H7 (cell line): ENCODE data around the gene NDUFB8. TPM values are rescaled to one million over a fixed set of nuclear protein-coding genes. Genes with fewer than 3 reads are reported as not detected.

Experiments used
- DNase-seq: peaks from one replicate; pipeline ENCODE4 v3.0.0; 2012
- H3K27me3 ChIP-seq: 2 replicates; pipeline ENCODE4 v1.6.0; 2011; ENCODE audit warnings: mild to moderate bottlenecking, low read length; ENCODE audit not compliant: control insufficient read depth, insufficient read depth
- H3K36me3 ChIP-seq: replicated peaks from 2 replicates; pipeline ENCODE4 v1.5.1; 2011; ENCODE audit warnings: low read length; ENCODE audit not compliant: control insufficient read depth, insufficient read depth
- H3K4me3 ChIP-seq: 2 replicates; pipeline ENCODE4 v1.5.1; 2011; ENCODE audit warnings: low read depth, mild to moderate bottlenecking, control low read depth, low read length, moderate library complexity; ENCODE audit not compliant: insufficient read depth
- total RNA-seq: library from RNA; depleted of rRNA; stranded (reverse); fragments of >200 nt; shearing (Covaris generic); gene quantifications from 2 replicates; pipeline ENCODE4 v1.2.3, GENCODE V29; 2014

The NDUFB8 gene
- total RNA-seq, 1 experiment from 2014 or later, result 206 TPM

- Histone ChIP-seq H3K27me3 (peaks cover 6% of the 10 kb centered on the region; the same call in 1 of the 2 replicates), H3K36me3 (no peaks in the 10 kb centered on the region), H3K4me3 (no peak overlapping the region)
- DNase-seq, result no peak
Measured at GRCh38 chr10:100506596-100507356, 22.9 kb downstream of the NDUFB8 start.

GRCh38 chr10:100505164-100505563 lies 24.5 kb downstream of the NDUFB8 start:
- peaks cover 6% of the 10 kb centered on the region; the same call in 1 of the 2 replicates for H3K27me3 ChIP-seq

GRCh38 chr10:100504096-100504495 lies 25.6 kb downstream of the NDUFB8 start:
- no peak overlapping the region for H3K4me3 ChIP-seq
- no peak for DNase-seq
- peaks cover 6% of the 10 kb centered on the region; the same call in 1 of the 2 replicates for H3K27me3 ChIP-seq
- H3K36me3 ChIP-seq, result no peaks in the 10 kb centered on the region

More at GRCh38 chr10:100505164-100505563, 24.5 kb downstream of the NDUFB8 start:
- DNase-seq, result no peak
- Histone ChIP-seq H3K36me3 (no peaks in the 10 kb centered on the region), H3K4me3 (no peak overlapping the region)

- Histone ChIP-seq H3K27me3 (peaks cover 8% of the 10 kb centered on the region; the same call in 1 of the 2 replicates), H3K36me3 (no peaks in the 10 kb centered on the region), H3K4me3 (no peak overlapping the region)
- no peak for DNase-seq
Measured at GRCh38 chr10:100502926-100503494, 26.7 kb downstream of the NDUFB8 start.

- H3K36me3 ChIP-seq, result no peaks in the 10 kb centered on the region
- H3K27me3 ChIP-seq, result peaks cover 15% of the 10 kb centered on the region; the same call in 1 of the 2 replicates
- H3K4me3 ChIP-seq, result no peak overlapping the region
- no peak for DNase-seq
Measured at GRCh38 chr10:100501423-100501822, 28.2 kb downstream of the NDUFB8 start.

GRCh38 chr10:100498059-100498458 lies 31.6 kb downstream of the NDUFB8 start:
- H3K4me3 ChIP-seq, result no peak overlapping the region
- no peaks in the 10 kb centered on the region for H3K36me3 ChIP-seq
- no peak for DNase-seq
- peaks cover 29% of the 10 kb centered on the region; the same call in 1 of the 2 replicates for H3K27me3 ChIP-seq

- no peak overlapping the region for H3K4me3 ChIP-seq
- no peak for DNase-seq
- peaks cover 29% of the 10 kb centered on the region; the same call in 1 of the 2 replicates for H3K27me3 ChIP-seq
- H3K36me3 ChIP-seq, result no peaks in the 10 kb centered on the region
Measured at GRCh38 chr10:100496567-100496966, 33.1 kb downstream of the NDUFB8 start.

GRCh38 chr10:100490531-100490930 lies 39.1 kb downstream of the NDUFB8 start:
- Histone ChIP-seq H3K36me3 (no peaks in the 10 kb centered on the region), H3K4me3 (no peak overlapping the region), H3K27me3 (peaks cover 55% of the 10 kb centered on the region)
- DNase-seq, result no peak

GRCh38 chr10:100489396-100489795 lies 40.3 kb downstream of the NDUFB8 start:
- H3K27me3 ChIP-seq, result peaks cover 62% of the 10 kb centered on the region
- no peak for DNase-seq
- H3K36me3 ChIP-seq, result no peaks in the 10 kb centered on the region
- H3K4me3 ChIP-seq, result no peak overlapping the region

- H3K36me3 ChIP-seq, result no peaks in the 10 kb centered on the region
- no peak overlapping the region for H3K4me3 ChIP-seq
- DNase-seq, result no peak
- peaks cover 75% of the 10 kb centered on the region for H3K27me3 ChIP-seq
Measured at GRCh38 chr10:100487529-100487928, 42.1 kb downstream of the NDUFB8 start.

- Histone ChIP-seq H3K36me3 (no peaks in the 10 kb centered on the region), H3K27me3 (peaks cover 86% of the 10 kb centered on the region), H3K4me3 (no peak overlapping the region)
- DNase-seq, result peak; percentile 79
Measured at GRCh38 chr10:100485801-100486495, 43.7 kb downstream of the NDUFB8 start.

- peak; percentile 73 for DNase-seq
- H3K36me3 ChIP-seq, result no peaks in the 10 kb centered on the region
- peaks cover 88% of the 10 kb centered on the region for H3K27me3 ChIP-seq
- no peak overlapping the region for H3K4me3 ChIP-seq
Measured at GRCh38 chr10:100485366-100485765, 44.3 kb downstream of the NDUFB8 start.

- Histone ChIP-seq H3K4me3 (no peak overlapping the region), H3K36me3 (no peaks in the 10 kb centered on the region), H3K27me3 (peaks cover 88% of the 10 kb centered on the region)
- DNase-seq, result no peak
Measured at GRCh38 chr10:100483876-100484666, 45.6 kb downstream of the NDUFB8 start.

GRCh38 chr10:100482834-100483185 lies 46.9 kb downstream of the NDUFB8 start:
- no peak overlapping the region for H3K4me3 ChIP-seq
- peaks cover 83% of the 10 kb centered on the region for H3K27me3 ChIP-seq

More at GRCh38 chr10:100482834-100483185, 46.9 kb downstream of the NDUFB8 start:
- peak; percentile 43 for DNase-seq
- H3K36me3 ChIP-seq, result no peaks in the 10 kb centered on the region
